Liver (tissue), 9 donors: ENCODE results near the gene KLK2. TPM values are rescaled to one million over a fixed set of nuclear protein-coding genes. Genes with fewer than 3 reads are reported as not detected.

Source experiments
- DNase-seq: peaks from one replicate; pipeline ENCODE4 v3.0.0-alpha.2; 2017; ENCODE audit warnings: low spot score
- H3K27ac ChIP-seq, 2 donors: one replicate each; pipeline ENCODE4 v1.7.0; 2013; ENCODE audit warnings: inconsistent platforms in 2 of 2, low read length in 2 of 2, control low read depth in 1 of 2, low read depth in 1 of 2, mild to moderate bottlenecking in 1 of 2
- H3K27me3 ChIP-seq, 4 donors: one replicate each; pipeline versions ENCODE4 v1.6.1 to v1.7.0; 2013; ENCODE audit warnings: low read length in 3 of 4, inconsistent platforms in 1 of 4, mild to moderate bottlenecking in 1 of 4, moderate library complexity in 1 of 4; ENCODE audit not compliant: control insufficient read depth in 4 of 4, insufficient read depth in 4 of 4
- H3K36me3 ChIP-seq, 4 donors: one replicate each; pipeline versions ENCODE4 v1.6.1 to v1.7.0; 2013; ENCODE audit warnings: low read length in 3 of 4, mild to moderate bottlenecking in 3 of 4, low read depth in 1 of 4, moderate library complexity in 1 of 4; ENCODE audit not compliant: control insufficient read depth in 4 of 4, insufficient read depth in 3 of 4
- H3K4me1 ChIP-seq, 4 donors: one replicate each; pipeline versions ENCODE4 v1.6.1 to v1.7.0; 2013; ENCODE audit warnings: low read length in 3 of 4, mild to moderate bottlenecking in 3 of 4, moderate library complexity in 1 of 4; ENCODE audit not compliant: control insufficient read depth in 4 of 4, insufficient read depth in 4 of 4
- H3K4me3 ChIP-seq, 3 donors: one replicate each; pipeline versions ENCODE4 v1.6.1 to v1.7.0; 2013; ENCODE audit warnings: low read length in 3 of 3, control low read depth in 1 of 3, low read depth in 1 of 3, mild to moderate bottlenecking in 1 of 3
- H3K9ac ChIP-seq, 2 donors: one replicate each; pipeline ENCODE4 v1.7.0; 2013; ENCODE audit warnings: low read length in 2 of 2, mild to moderate bottlenecking in 2 of 2, moderate library complexity in 2 of 2, control low read depth in 1 of 2, low read depth in 1 of 2
- H3K9me3 ChIP-seq, 4 donors: one replicate each; pipeline versions ENCODE4 v1.6.1 to v1.7.0; 2013; ENCODE audit warnings: low read length in 3 of 4; ENCODE audit not compliant: control insufficient read depth in 4 of 4
- CTCF ChIP-seq: fragments of 150-350 bp; IDR thresholded peaks from 2 replicates; pipeline ENCODE4 v1.5.1; 2017; ENCODE audit warnings: improper control_type of control experiment, low read depth, low read length; ENCODE audit not compliant: missing input control
- FOXA2 ChIP-seq: IDR thresholded peaks from 2 replicates; pipeline ENCODE4 v1.6.1; 2016; ENCODE audit warnings: antibody characterized with exemption
- HNF4G ChIP-seq: IDR thresholded peaks from 2 replicates; pipeline ENCODE4 v1.6.1; 2016; ENCODE audit warnings: antibody characterized with exemption
- NR2F2 ChIP-seq: IDR thresholded peaks from 2 replicates; pipeline ENCODE4 v1.6.1; 2016; ENCODE audit warnings: antibody characterized with exemption
- RAD21 ChIP-seq, 2 donors: IDR thresholded peaks; 2 replicates each; pipeline ENCODE4 v1.6.1; 2016; ENCODE audit warnings: antibody characterized with exemption in 2 of 2, mild to moderate bottlenecking in 2 of 2
- SP1 ChIP-seq: IDR thresholded peaks from 2 replicates; pipeline ENCODE4 v1.6.1; 2018; ENCODE audit warnings: antibody characterized with exemption, mild to moderate bottlenecking
- YY1 ChIP-seq: IDR thresholded peaks from 2 replicates; pipeline ENCODE4 v1.6.1; 2016; ENCODE audit warnings: antibody characterized with exemption, mild to moderate bottlenecking
- ZBTB33 ChIP-seq: IDR thresholded peaks from 2 replicates; pipeline ENCODE4 v1.6.1; 2016; ENCODE audit warnings: antibody characterized with exemption
- WGBS: extraction: QIAGEN DNeasy Blood & Tissue Kit; methylation state at CpG from one replicate; pipeline ENCODE4 v1.1.7; 2013; 5-methylcytosine and 5-hydroxymethylcytosine counted together
- polyA plus RNA-seq, 2 donors: library from polyadenylated mRNA; stranded (reverse) in 1 of 2; unstranded in 1 of 2; fragments of 200-250 nt in 1 of 2; fragments of >200 nt in 1 of 2; fragmentation: Nextera tagmentation in 1 of 2; extraction: Ambion mirVana in 1 of 2; gene quantifications; one replicate each; pipeline versions ENCODE4 v1.2.1 to v1.2.3, GENCODE V29; 2013 to 2015
- total RNA-seq, 2 donors: library from RNA; depleted of rRNA; stranded (reverse); fragments of >200 nt; gene quantifications; one replicate each; pipeline ENCODE4 v1.2.3, GENCODE V29; 2014
- donor health status: healthy.
- donor health status: healthy.
- donor health status: healthy.
- donor health status: healthy.
- donor health status: healthy.

KLK2 gene
- total and polyA plus RNA-seq, 4 donors, result not detected

GRCh38 chr19:50826492-50827240 lies 46.6 kb upstream of the KLK2 start (continued):
- TF ChIP-seq ZBTB33, result no peak
- no peak for TF ChIP-seq RAD21 (IDR thresholded peaks at IDR 0.05)
- TF ChIP-seq CTCF, result no peak
- TF ChIP-seq YY1, result no peak

- WGBS, result 75% methylated on average over 14 of the region's 14 CpGs
- Histone ChIP-seq H3K9ac (no peak overlapping the region), H3K27ac (no peak overlapping the region), H3K36me3 (no peaks in the 10 kb centered on the region), H3K27me3 (peaks cover 0 to 4% (median 2%) of the 10 kb centered on the region in 4 donors), H3K9me3 (no peaks in the 10 kb centered on the region), H3K4me1 (no peaks in the 10 kb centered on the region), H3K4me3 (no peak overlapping the region)
- DNase-seq, result no peak
- no peak for TF ChIP-seq HNF4G
- no peak for TF ChIP-seq FOXA2
- no peak for TF ChIP-seq CTCF
- no peak for TF ChIP-seq YY1
- TF ChIP-seq NR2F2, result no peak
Measured at GRCh38 chr19:50827476-50827875, 45.8 kb upstream of the KLK2 start.

GRCh38 chr19:50829801-50830200 lies 43.4 kb upstream of the KLK2 start:
- Histone ChIP-seq H3K4me1 (no peaks in the 10 kb centered on the region), H3K4me3 (no peak overlapping the region), H3K27me3 (peaks cover 0 to 3% (median 0%) of the 10 kb centered on the region in 4 donors), H3K9ac (no peak overlapping the region), H3K36me3 (no peaks in the 10 kb centered on the region), H3K27ac (no peak overlapping the region), H3K9me3 (no peaks in the 10 kb centered on the region)
- WGBS, result 69% methylated on average over 5 of the region's 5 CpGs
- DNase-seq, result no peak
- TF ChIP-seq RAD21 (IDR thresholded peaks at IDR 0.05) (no peak), SP1 (no peak), CTCF (no peak)
